Kidney (tissue), 14 donors: ENCODE results near the gene CAPZB. TPM values are rescaled to one million over a fixed set of nuclear protein-coding genes. Genes with fewer than 3 reads are reported as not detected.
A peak's percentile ranks its signal among the peaks of the same experiment; 100 is the strongest.

Experiments
- DNase-seq, 5 donors: peaks; one replicate each; pipeline ENCODE4 v3.0.0-alpha.2; 2013 to 2020
- FAIRE-seq: peaks from 2 replicates; lab custom pipeline; 2012; peaks lifted over from hg19 to GRCh38; lab: Jason Lieb, UNC
- H3K27ac ChIP-seq, 2 donors: one replicate each; pipeline ENCODE4 v1.7.0; 2013; ENCODE audit warnings: low read depth in 2 of 2, low read length in 2 of 2, inconsistent platforms in 1 of 2
- H3K27me3 ChIP-seq: one replicate; pipeline ENCODE4 v1.7.1; 2013; ENCODE audit warnings: low read length, inconsistent platforms; ENCODE audit not compliant: control insufficient read depth, insufficient read depth
- H3K36me3 ChIP-seq, 3 donors: one replicate each; pipeline versions ENCODE4 v1.7.0 to v1.7.1; 2013; ENCODE audit warnings: low read length in 3 of 3, control low read depth in 1 of 3, inconsistent platforms in 1 of 3; ENCODE audit not compliant: insufficient read depth in 3 of 3, control insufficient read depth in 2 of 3
- H3K4me1 ChIP-seq, 3 donors: one replicate each; pipeline versions ENCODE4 v1.7.0 to v1.7.1; 2013; ENCODE audit warnings: low read length in 3 of 3, inconsistent platforms in 1 of 3, low read depth in 1 of 3; ENCODE audit not compliant: control insufficient read depth in 2 of 3, insufficient read depth in 2 of 3
- H3K4me3 ChIP-seq, 3 donors: one replicate each; pipeline versions ENCODE4 v1.7.0 to v1.8.1; 2013; ENCODE audit warnings: low read length in 3 of 3, control low read depth in 1 of 3, inconsistent platforms in 1 of 3
- H3K9ac ChIP-seq, 3 donors: one replicate each; pipeline versions ENCODE4 v1.7.0 to v1.7.1; 2013; ENCODE audit warnings: low read length in 3 of 3, control low read depth in 1 of 3, inconsistent platforms in 1 of 3
- H3K9me3 ChIP-seq, 3 donors: one replicate each; pipeline versions ENCODE4 v1.7.0 to v1.7.1; 2013; ENCODE audit warnings: low read length in 3 of 3, control low read depth in 1 of 3, inconsistent platforms in 1 of 3; ENCODE audit not compliant: control insufficient read depth in 2 of 3, insufficient read depth in 1 of 3
- intact Hi-C: fragments of 100-400 bp; cut with DNase I; formaldehyde crosslinking; loops from one replicate; pipeline ENCODE4 v1.11.1; 2022
- polyA plus RNA-seq: library from polyadenylated mRNA; stranded (reverse); fragments of 350-450 nt; fragmentation: Illumina TruSeq; extraction: RNeasy Lipid Tissue Mini Kit (QIAGEN cat#74804); gene quantifications from one replicate; pipeline ENCODE4 v1.2.3, GENCODE V29; 2014; ENCODE audit warnings: low read depth, low replicate concordance; ENCODE audit not compliant: insufficient read depth
- total RNA-seq: library from RNA; stranded (reverse); fragmentation: NEBNext Ultra II Directional; extraction: Animal tissue kit (Norgen Biotek cat#: 25700); gene quantifications from one replicate; pipeline ENCODE4 v1.2.1, GENCODE V29; 2021
- TF ChIP-seq, protein P1 (sequence below): IDR thresholded peaks from 3 replicates; pipeline ENCODE4 v1.5.1; 2012; ENCODE audit warnings: mild to moderate bottlenecking, moderate library complexity, borderline replicate concordance; ENCODE audit not compliant: insufficient read depth; ENCODE audit errors: extremely low read depth
- donor health status: control.
- donor health status: control.
- donor health status: control.
- donor health status: control.
- donor health status: control.
- donor health status: DM: yes; HTN: yes; CAD: no.
- donor health status: Normal renal cell carcinoma (clear cell type).

Gene CAPZB
- total and polyA plus RNA-seq, 2 donors from 2014 or later, result 253 to 265 TPM

DNA sequence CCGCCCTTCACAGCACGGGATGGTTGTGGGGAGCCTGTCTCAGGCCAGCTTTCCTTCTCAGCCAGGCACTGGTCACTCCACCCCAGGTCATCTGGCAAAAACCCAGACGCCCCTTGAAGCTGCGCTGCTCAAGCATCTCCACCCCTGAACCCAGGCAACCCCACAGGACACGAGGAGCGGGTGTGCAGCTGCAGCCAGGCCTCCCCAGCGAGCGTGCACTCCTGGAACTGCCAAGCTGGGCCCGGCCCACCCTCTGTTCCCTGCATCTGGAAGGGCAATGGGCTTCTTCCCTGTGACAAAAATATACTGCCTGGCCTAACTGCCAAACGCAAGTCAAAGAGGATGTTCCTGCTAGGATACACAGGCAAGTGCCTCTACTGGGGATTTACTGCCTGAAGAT is 133.5 kb downstream of the CAPZB start:
- H3K4me1 ChIP-seq, result no peaks in the 10 kb centered on the region
- no peak overlapping the region for H3K4me3 ChIP-seq
- no peak overlapping the region for H3K9ac ChIP-seq
- H3K9me3 ChIP-seq, result no peaks in the 10 kb centered on the region
- FAIRE-seq (no peak), DNase-seq (peak in 1 of 5 donors; percentile 72)
- TF ChIP-seq, protein P1, sequence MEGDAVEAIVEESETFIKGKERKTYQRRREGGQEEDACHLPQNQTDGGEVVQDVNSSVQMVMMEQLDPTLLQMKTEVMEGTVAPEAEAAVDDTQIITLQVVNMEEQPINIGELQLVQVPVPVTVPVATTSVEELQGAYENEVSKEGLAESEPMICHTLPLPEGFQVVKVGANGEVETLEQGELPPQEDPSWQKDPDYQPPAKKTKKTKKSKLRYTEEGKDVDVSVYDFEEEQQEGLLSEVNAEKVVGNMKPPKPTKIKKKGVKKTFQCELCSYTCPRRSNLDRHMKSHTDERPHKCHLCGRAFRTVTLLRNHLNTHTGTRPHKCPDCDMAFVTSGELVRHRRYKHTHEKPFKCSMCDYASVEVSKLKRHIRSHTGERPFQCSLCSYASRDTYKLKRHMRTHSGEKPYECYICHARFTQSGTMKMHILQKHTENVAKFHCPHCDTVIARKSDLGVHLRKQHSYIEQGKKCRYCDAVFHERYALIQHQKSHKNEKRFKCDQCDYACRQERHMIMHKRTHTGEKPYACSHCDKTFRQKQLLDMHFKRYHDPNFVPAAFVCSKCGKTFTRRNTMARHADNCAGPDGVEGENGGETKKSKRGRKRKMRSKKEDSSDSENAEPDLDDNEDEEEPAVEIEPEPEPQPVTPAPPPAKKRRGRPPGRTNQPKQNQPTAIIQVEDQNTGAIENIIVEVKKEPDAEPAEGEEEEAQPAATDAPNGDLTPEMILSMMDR, result no peak
- peaks cover 5 to 31% (median 17%) of the 10 kb centered on the region in 3 donors for H3K36me3 ChIP-seq
- intact Hi-C loops, result no loop called here
- no peaks in the 10 kb centered on the region for H3K27me3 ChIP-seq
- no peak overlapping the region for H3K27ac ChIP-seq

DNA sequence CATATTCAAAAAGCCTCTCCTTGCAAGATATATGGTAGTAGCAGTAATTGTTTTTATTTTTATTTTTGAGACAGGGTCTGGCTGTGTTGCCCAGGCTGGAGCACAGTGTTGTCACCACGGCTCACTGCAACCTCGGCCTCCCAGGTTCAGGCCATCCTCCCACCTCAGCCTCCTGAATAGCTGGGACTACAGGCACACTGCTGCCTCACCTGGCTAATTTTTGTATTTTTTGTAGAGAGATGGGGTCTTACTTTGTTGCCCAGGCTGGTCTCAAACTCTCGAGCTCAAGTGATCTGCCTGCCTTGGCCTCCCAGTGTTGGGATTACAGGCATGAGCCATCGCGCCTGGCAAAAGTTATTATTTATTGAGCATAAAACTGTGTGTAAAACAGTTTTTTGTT is 134.8 kb downstream of the CAPZB start:
- Histone ChIP-seq H3K4me3 (no peak overlapping the region), H3K9ac (no peak overlapping the region), H3K36me3 (peaks cover 0 to 25% (median 10%) of the 10 kb centered on the region in 3 donors), H3K9me3 (no peaks in the 10 kb centered on the region), H3K27me3 (no peaks in the 10 kb centered on the region), H3K4me1 (no peaks in the 10 kb centered on the region), H3K27ac (no peak overlapping the region)
- DNase-seq, result no peak
- FAIRE-seq, result no peak
- intact Hi-C loops, result no loop called here
- TF ChIP-seq, protein P1, result no peak

DNA sequence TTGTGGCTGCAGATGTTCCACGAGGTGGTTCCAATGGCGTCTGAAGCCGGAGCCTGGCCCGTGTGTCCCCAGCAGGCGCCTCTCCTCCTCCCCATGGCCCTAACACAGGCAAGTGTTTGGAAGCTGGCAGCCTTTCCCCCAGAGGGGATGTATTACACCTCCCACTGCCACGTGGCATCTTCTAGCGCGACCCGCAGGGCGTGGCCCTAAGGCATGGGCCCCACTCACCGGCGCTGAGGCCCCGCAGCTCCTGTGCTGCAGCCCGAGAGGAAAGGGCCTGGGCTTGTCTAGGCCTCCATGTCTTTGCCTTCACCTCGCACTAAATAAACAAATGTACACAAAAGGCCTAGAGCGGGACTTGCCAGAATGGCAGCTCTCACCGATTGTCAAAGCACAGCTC is 135.3 kb downstream of the CAPZB start:
- H3K4me1 ChIP-seq, result no peaks in the 10 kb centered on the region
- no peak overlapping the region for H3K9ac ChIP-seq
- DNase-seq, result peak in 1 of 5 donors; percentile 53
- no peaks in the 10 kb centered on the region for H3K27me3 ChIP-seq
- H3K36me3 ChIP-seq, result peaks cover 0 to 28% (median 9%) of the 10 kb centered on the region in 3 donors
- TF ChIP-seq, protein P1, result no peak
- H3K4me3 ChIP-seq, result no peak overlapping the region
- H3K9me3 ChIP-seq, result no peaks in the 10 kb centered on the region
- intact Hi-C loops, result no loop called here
- H3K27ac ChIP-seq, result no peak overlapping the region
- FAIRE-seq, result no peak
